ENCODE measurements around the gene CCN5.

DNA sequence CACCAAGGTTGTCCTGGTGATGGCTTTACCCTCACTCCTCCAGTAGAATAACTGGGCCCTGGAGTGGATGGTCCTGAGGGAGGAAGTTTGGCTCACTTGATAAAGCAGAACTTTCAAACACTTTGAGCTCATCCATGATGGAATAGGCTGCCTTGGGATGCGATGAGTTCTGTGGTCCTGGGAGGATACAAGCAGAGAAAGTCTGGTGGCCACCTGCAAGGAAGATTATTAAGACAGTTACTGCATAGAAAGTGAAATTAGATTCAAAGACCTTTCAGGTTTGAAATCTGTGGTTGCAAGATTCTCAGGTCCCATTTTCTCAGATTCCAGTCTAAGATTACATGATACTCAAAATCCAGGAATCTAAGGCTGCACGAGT lies 19.9 kb upstream of the CCN5 start:
- no peak for TF ChIP-seq POLR2A (IDR thresholded peaks at IDR 0.05)
- TF ChIP-seq, protein P1, sequence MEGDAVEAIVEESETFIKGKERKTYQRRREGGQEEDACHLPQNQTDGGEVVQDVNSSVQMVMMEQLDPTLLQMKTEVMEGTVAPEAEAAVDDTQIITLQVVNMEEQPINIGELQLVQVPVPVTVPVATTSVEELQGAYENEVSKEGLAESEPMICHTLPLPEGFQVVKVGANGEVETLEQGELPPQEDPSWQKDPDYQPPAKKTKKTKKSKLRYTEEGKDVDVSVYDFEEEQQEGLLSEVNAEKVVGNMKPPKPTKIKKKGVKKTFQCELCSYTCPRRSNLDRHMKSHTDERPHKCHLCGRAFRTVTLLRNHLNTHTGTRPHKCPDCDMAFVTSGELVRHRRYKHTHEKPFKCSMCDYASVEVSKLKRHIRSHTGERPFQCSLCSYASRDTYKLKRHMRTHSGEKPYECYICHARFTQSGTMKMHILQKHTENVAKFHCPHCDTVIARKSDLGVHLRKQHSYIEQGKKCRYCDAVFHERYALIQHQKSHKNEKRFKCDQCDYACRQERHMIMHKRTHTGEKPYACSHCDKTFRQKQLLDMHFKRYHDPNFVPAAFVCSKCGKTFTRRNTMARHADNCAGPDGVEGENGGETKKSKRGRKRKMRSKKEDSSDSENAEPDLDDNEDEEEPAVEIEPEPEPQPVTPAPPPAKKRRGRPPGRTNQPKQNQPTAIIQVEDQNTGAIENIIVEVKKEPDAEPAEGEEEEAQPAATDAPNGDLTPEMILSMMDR (IDR thresholded peaks at IDR 0.05): no peak
